22Rv1 (cell line): ENCODE measurements around the gene ZSCAN5A.

Experiments
- CTCF ChIP-seq: fragments of 450-650 bp; IDR thresholded peaks from 2 replicates; pipeline ENCODE4 v1.5.1; 2017; ENCODE audit warnings: mild to moderate bottlenecking
- ZFX ChIP-seq: fragments of 450-650 bp; IDR thresholded peaks from 2 replicates; pipeline ENCODE4 v1.6.1; 2017; ENCODE audit warnings: antibody characterized with exemption, borderline replicate concordance

GRCh38 chr19:56282809-56283208 is 31.8 kb downstream of the ZSCAN5A start:
- TF ChIP-seq CTCF (no peak), ZFX (no peak)
